MM.1S (cell line): ENCODE results near the gene JADE2.

Experiments
- EZH2 ChIP-seq: fragments of 300-600 bp; sonication (generic); optimal IDR thresholded peaks from 2 replicates; pipeline ENCODE3; 2017; ENCODE audit warnings: low read depth, mild to moderate bottlenecking, antibody characterized with exemption, low read length, mixed read lengths
- EZH2phosphoT487 ChIP-seq: fragments of 300-600 bp; sonication (generic); IDR thresholded peaks from 2 replicates; pipeline ENCODE4 v1.6.1; 2018; ENCODE audit warnings: antibody characterized with exemption, low read length
- TF ChIP-seq, protein P1 (sequence below): fragments of 300-600 bp; sonication (generic); IDR thresholded peaks from 2 replicates; pipeline ENCODE4 v1.5.1; 2016; ENCODE audit warnings: antibody characterized with exemption, low read length, mixed read lengths

DNA sequence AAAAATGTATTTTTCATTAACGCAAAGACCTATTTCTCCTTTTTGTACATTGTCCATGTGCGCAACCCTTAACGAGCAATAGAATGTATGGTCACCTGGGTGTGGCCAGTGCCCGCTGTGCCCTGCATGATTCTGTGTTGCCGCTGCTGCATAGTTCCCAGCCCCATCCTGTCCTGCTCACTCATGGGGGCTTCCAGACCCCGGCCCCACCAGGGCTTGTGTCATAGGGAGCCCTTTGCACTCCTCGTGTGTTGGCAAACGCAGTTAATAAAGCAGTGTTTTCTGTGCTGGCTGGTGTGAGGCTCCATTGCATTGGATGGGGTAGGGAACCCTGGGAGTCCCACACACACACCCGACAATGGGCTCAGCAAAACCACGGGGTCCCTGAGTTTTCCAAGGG is 57.5 kb downstream of the JADE2 start:
- TF ChIP-seq, protein P1, sequence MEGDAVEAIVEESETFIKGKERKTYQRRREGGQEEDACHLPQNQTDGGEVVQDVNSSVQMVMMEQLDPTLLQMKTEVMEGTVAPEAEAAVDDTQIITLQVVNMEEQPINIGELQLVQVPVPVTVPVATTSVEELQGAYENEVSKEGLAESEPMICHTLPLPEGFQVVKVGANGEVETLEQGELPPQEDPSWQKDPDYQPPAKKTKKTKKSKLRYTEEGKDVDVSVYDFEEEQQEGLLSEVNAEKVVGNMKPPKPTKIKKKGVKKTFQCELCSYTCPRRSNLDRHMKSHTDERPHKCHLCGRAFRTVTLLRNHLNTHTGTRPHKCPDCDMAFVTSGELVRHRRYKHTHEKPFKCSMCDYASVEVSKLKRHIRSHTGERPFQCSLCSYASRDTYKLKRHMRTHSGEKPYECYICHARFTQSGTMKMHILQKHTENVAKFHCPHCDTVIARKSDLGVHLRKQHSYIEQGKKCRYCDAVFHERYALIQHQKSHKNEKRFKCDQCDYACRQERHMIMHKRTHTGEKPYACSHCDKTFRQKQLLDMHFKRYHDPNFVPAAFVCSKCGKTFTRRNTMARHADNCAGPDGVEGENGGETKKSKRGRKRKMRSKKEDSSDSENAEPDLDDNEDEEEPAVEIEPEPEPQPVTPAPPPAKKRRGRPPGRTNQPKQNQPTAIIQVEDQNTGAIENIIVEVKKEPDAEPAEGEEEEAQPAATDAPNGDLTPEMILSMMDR = no peak
- no peak for TF ChIP-seq EZH2
- no peak for TF ChIP-seq EZH2phosphoT487
